AG09319 (cell line): Measurements from ENCODE around the gene PKMYT1.

Source experiments
- DNase-seq: peaks from one replicate; pipeline ENCODE4 v3.0.0-alpha.2; 2010; ENCODE audit warnings: low read depth; ENCODE audit errors: extremely low read depth
- CTCF ChIP-seq: IDR thresholded peaks from 2 replicates; pipeline ENCODE4 v1.5.1; 2011; ENCODE audit warnings: low read depth, mild to moderate bottlenecking, inconsistent platforms, low read length, moderate library complexity

PKMYT1 gene

GRCh38 chr16:3009568-3010390, 29.5 kb upstream of the PKMYT1 start:
- TF ChIP-seq CTCF: no peak
- DNase-seq: no peak

GRCh38 chr16:3008690-3009037, 28.4 kb upstream of the PKMYT1 start:
- DNase-seq: no peak
- no peak for TF ChIP-seq CTCF

- no peak for TF ChIP-seq CTCF
- DNase-seq: no peak
These were observed 27.9 kb upstream of the PKMYT1 start for GRCh38 chr16:3007957-3008689.

GRCh38 chr16:3007059-3007956, 27.1 kb upstream of the PKMYT1 start:
- TF ChIP-seq CTCF: no peak
- no peak for DNase-seq

GRCh38 chr16:3004781-3005284, 24.6 kb upstream of the PKMYT1 start:
- no peak for DNase-seq
- TF ChIP-seq CTCF: no peak

- no peak for TF ChIP-seq CTCF
- no peak for DNase-seq
These were observed 24.1 kb upstream of the PKMYT1 start for GRCh38 chr16:3004319-3004718.
